Activated CD8-positive, alpha-beta memory T cell treated with anti-CD3 and anti-CD28 coated beads, Interleukin-2, amount 50 U/mL, for 24 hours (primary cell): ENCODE measurements around the gene CACNG7.
"Not testable (repeated sequence)": the region's sequence is repeated elsewhere in the genome, so short reads cannot be mapped to it uniquely, and the experiment has no call there.

ENCODE experiments used
- DNase-seq: peaks from one replicate; pipeline ENCODE4 v3.0.0-alpha.2; 2020; ENCODE audit errors: extremely low read depth

CACNG7 gene

GRCh38 chr19:53908935-53909415 lies at the start of gene CACNG7:
TSS of gene CACNG7 (plus strand) at chr19:53909278. CDS start at chr19:53912832, 3,554 bp downstream.
- no peak for DNase-seq

- no peak for DNase-seq
Observed at GRCh38 chr19:53864308-53864836, 44.7 kb upstream of the CACNG7 start.

GRCh38 chr19:53865523-53865917 lies 43.6 kb upstream of the CACNG7 start:
- DNase-seq: no peak

- no peak for DNase-seq
Observed at GRCh38 chr19:53865918-53866864, 42.9 kb upstream of the CACNG7 start.

- DNase-seq: no peak
Observed at GRCh38 chr19:53866865-53867224, 42.2 kb upstream of the CACNG7 start.

GRCh38 chr19:53867225-53868090 lies 41.6 kb upstream of the CACNG7 start, which contains the start of gene MYADM:
TSS of gene MYADM (plus strand) at chr19:53867883. CDS start at chr19:53873530, 5,647 bp downstream.
- peak; percentile 96 for DNase-seq

GRCh38 chr19:53868091-53868891 lies 40.8 kb upstream of the CACNG7 start:
- DNase-seq: no peak

GRCh38 chr19:53868892-53869804 lies 39.9 kb upstream of the CACNG7 start:
- DNase-seq: peak; percentile 49

- DNase-seq: not testable (repeated sequence)
Observed at GRCh38 chr19:53869805-53870484, 39.1 kb upstream of the CACNG7 start.

- no peak for DNase-seq
Observed at GRCh38 chr19:53870485-53870844, 38.6 kb upstream of the CACNG7 start.

GRCh38 chr19:53871454-53871853 lies 37.6 kb upstream of the CACNG7 start:
- no peak for DNase-seq

GRCh38 chr19:53872762-53873161 lies 36.3 kb upstream of the CACNG7 start:
- no peak for DNase-seq

GRCh38 chr19:53873773-53874605 lies 35.1 kb upstream of the CACNG7 start:
- no peak for DNase-seq

- no peak for DNase-seq
Observed at GRCh38 chr19:53874606-53874990, 34.5 kb upstream of the CACNG7 start.

GRCh38 chr19:53875602-53876325 lies 33.3 kb upstream of the CACNG7 start:
- DNase-seq: no peak

GRCh38 chr19:53876651-53877224 lies 32.3 kb upstream of the CACNG7 start:
- DNase-seq: no peak

- DNase-seq: no peak
Observed at GRCh38 chr19:53877361-53877766, 31.7 kb upstream of the CACNG7 start.

GRCh38 chr19:53878776-53879139 lies 30.3 kb upstream of the CACNG7 start:
- DNase-seq: no peak
